ENCODE measurements around the gene AWAT1. TPM values are rescaled to one million over a fixed set of nuclear protein-coding genes. Genes with fewer than 3 reads are reported as not detected.

AWAT1 gene
- total RNA-seq, 1 donor from 2014 or later: not detected

GRCh38 chrX:70254063-70254400, 19.6 kb downstream of the AWAT1 start:
- Mint-ChIP-seq H3K4me3 (no peak overlapping the region), H3K27ac (peak overlapping the region; percentile 12), H3K27me3 (no peaks in the 10 kb centered on the region), H3K9me3 (no peaks in the 10 kb centered on the region), H3K36me3 (no peaks in the 10 kb centered on the region), H3K4me1 (ENCODE audit: unreplicated experiment) (no peaks in the 10 kb centered on the region)
- no peak for TF ChIP-seq CTCF (conservative IDR thresholded peaks at IDR 0.05)
- DNase-seq (ENCODE audit: extremely low spot score, unreplicated experiment): no peak

- no peaks in the 10 kb centered on the region for H3K27me3 Mint-ChIP-seq
- no peaks in the 10 kb centered on the region for H3K9me3 Mint-ChIP-seq
- H3K4me3 Mint-ChIP-seq: no peak overlapping the region
- TF ChIP-seq CTCF (conservative IDR thresholded peaks at IDR 0.05): no peak
- no peaks in the 10 kb centered on the region for H3K36me3 Mint-ChIP-seq
- H3K27ac Mint-ChIP-seq: peak overlapping the region; percentile 12
- H3K4me1 Mint-ChIP-seq (ENCODE audit: unreplicated experiment): no peaks in the 10 kb centered on the region
- DNase-seq (ENCODE audit: extremely low spot score, unreplicated experiment): no peak
These were observed 20.5 kb downstream of the AWAT1 start for GRCh38 chrX:70254909-70255308.

GRCh38 chrX:70255452-70255851, 21.0 kb downstream of the AWAT1 start:
- H3K36me3 Mint-ChIP-seq: no peaks in the 10 kb centered on the region
- DNase-seq (ENCODE audit: extremely low spot score, unreplicated experiment): no peak
- no peaks in the 10 kb centered on the region for H3K4me1 Mint-ChIP-seq (ENCODE audit: unreplicated experiment)
- no peaks in the 10 kb centered on the region for H3K9me3 Mint-ChIP-seq
- H3K27ac Mint-ChIP-seq: no peak overlapping the region
- H3K4me3 Mint-ChIP-seq: no peak overlapping the region
- no peaks in the 10 kb centered on the region for H3K27me3 Mint-ChIP-seq
- no peak for TF ChIP-seq CTCF (conservative IDR thresholded peaks at IDR 0.05)

GRCh38 chrX:70257423-70258288, 23.2 kb downstream of the AWAT1 start:
- Mint-ChIP-seq H3K27me3 (no peaks in the 10 kb centered on the region), H3K4me3 (no peak overlapping the region), H3K4me1 (ENCODE audit: unreplicated experiment) (no peaks in the 10 kb centered on the region), H3K36me3 (no peaks in the 10 kb centered on the region), H3K27ac (no peak overlapping the region), H3K9me3 (no peaks in the 10 kb centered on the region)
- no peak for TF ChIP-seq CTCF (conservative IDR thresholded peaks at IDR 0.05)
- DNase-seq (ENCODE audit: extremely low spot score, unreplicated experiment): no peak

GRCh38 chrX:70260104-70260503, 25.6 kb downstream of the AWAT1 start, which contains the start of gene P2RY4:
Gene P2RY4, minus strand, starts transcription at chrX:70260204. Its CDS starts 580 bp downstream, at chrX:70259624.
- Mint-ChIP-seq H3K4me3 (no peak within 1 kb of the TSS), H3K27me3 (peaks cover 3% of the 10 kb centered on the region), H3K4me1 (ENCODE audit: unreplicated experiment) (no peaks in the 10 kb centered on the region), H3K27ac (no peak within 1 kb of the TSS), H3K36me3 (no peaks in the 10 kb centered on the region), H3K9me3 (no peaks in the 10 kb centered on the region)
- no peak for DNase-seq (ENCODE audit: extremely low spot score, unreplicated experiment)
- no peak for TF ChIP-seq CTCF (conservative IDR thresholded peaks at IDR 0.05)

Data from type B pancreatic cell (in vitro differentiated cells).